Activated B cell treated with CpG ODN at 0.5 μM for 24 hours (primary cell): ENCODE measurements around the gene DHDDS. TPM values are rescaled to one million over a fixed set of nuclear protein-coding genes. Genes with fewer than 3 reads are reported as not detected.

ENCODE experiments used
- ATAC-seq: fragments of 200-7000 bp; cut with Tn5 transposase; one replicate; pipeline ENCODE4 v1.10.0; 2021; ENCODE audit warnings: low read depth, mild to moderate bottlenecking, moderate library complexity
- CTCF ChIA-PET: fragments of 350-600 bp; sonication (Branson Sonifier 250); formaldehyde crosslinking; loops from one replicate; lab custom pipeline; 2021; ENCODE audit warnings: antibody characterized with exemption; lab: Charles Lee
- POLR2A ChIA-PET: fragments of 350-600 bp; sonication (Branson Sonifier 250); formaldehyde crosslinking; loops from one replicate; lab custom pipeline; 2021; ENCODE audit warnings: antibody characterized with exemption; lab: Charles Lee
- DNase-seq: peaks from one replicate; pipeline ENCODE4 v3.0.0; 2022
- H3K27ac Mint-ChIP-seq: one replicate; pipeline ENCODE4 v1.8.0; 2020; ENCODE audit warnings: mixed read lengths
- H3K27me3 Mint-ChIP-seq: one replicate; pipeline ENCODE4 v1.8.0; 2021; ENCODE audit warnings: mixed read lengths
- H3K36me3 Mint-ChIP-seq: one replicate; pipeline ENCODE4 v1.8.0; 2021; ENCODE audit warnings: low read depth, mixed read lengths
- H3K4me1 Mint-ChIP-seq: one replicate; pipeline ENCODE4 v1.8.0; 2021; ENCODE audit warnings: mixed read lengths
- H3K4me3 Mint-ChIP-seq: one replicate; pipeline ENCODE4 v1.8.0; 2020; ENCODE audit warnings: mild to moderate bottlenecking, mixed read lengths
- H3K9me3 Mint-ChIP-seq: one replicate; pipeline ENCODE4 v1.8.0; 2020; ENCODE audit warnings: mixed read lengths
- intact Hi-C: fragments of 100-400 bp; cut with micrococcal nuclease; formaldehyde crosslinking; loops from one replicate; pipeline ENCODE4 v1.15.1; 2024
- total RNA-seq: library from RNA; stranded (reverse); gene quantifications from 2 replicates; pipeline ENCODE4 v1.2.3, GENCODE V29; 2022
- TF ChIP-seq, protein P1 (sequence below): fragments of 200-600 bp; IDR thresholded peaks from one replicate; pipeline ENCODE4 v1.8.0; 2022; ENCODE audit warnings: antibody characterized with exemption, mild to moderate bottlenecking

Gene DHDDS
- total RNA-seq, 1 donor from 2014 or later = 65.0 TPM

DNA sequence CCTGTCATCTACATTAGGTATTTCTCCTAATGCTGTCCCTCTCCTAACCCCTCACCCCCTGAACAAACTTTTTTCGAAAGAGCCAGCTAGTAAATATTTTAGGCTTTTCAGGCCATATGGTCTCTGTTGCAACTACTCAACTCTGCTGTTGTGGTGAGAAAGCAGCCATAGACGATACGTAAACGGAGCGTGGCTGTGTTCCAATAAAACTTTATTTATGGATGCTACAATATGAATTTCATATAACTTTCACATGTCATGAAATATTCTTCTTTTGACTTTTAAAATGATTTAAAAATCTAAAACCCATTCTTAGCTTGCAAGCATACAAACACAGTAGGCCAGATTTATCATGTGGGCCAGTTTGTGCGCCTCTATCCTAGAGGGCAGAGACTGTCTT lies 86.2 kb downstream of the DHDDS start:
- CTCF ChIA-PET = no interaction called here
- POLR2A ChIA-PET = no interaction called here
- TF ChIP-seq, protein P1, sequence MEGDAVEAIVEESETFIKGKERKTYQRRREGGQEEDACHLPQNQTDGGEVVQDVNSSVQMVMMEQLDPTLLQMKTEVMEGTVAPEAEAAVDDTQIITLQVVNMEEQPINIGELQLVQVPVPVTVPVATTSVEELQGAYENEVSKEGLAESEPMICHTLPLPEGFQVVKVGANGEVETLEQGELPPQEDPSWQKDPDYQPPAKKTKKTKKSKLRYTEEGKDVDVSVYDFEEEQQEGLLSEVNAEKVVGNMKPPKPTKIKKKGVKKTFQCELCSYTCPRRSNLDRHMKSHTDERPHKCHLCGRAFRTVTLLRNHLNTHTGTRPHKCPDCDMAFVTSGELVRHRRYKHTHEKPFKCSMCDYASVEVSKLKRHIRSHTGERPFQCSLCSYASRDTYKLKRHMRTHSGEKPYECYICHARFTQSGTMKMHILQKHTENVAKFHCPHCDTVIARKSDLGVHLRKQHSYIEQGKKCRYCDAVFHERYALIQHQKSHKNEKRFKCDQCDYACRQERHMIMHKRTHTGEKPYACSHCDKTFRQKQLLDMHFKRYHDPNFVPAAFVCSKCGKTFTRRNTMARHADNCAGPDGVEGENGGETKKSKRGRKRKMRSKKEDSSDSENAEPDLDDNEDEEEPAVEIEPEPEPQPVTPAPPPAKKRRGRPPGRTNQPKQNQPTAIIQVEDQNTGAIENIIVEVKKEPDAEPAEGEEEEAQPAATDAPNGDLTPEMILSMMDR = no peak
- peaks cover 2% of the 10 kb centered on the region for H3K27me3 Mint-ChIP-seq
- intact Hi-C loops = no loop called here
- H3K9me3 Mint-ChIP-seq = no peaks in the 10 kb centered on the region
- DNase-seq (no peak), ATAC-seq (no peak)
- no peak overlapping the region for H3K4me3 Mint-ChIP-seq
- no peak overlapping the region for H3K27ac Mint-ChIP-seq
- no peaks in the 10 kb centered on the region for H3K4me1 Mint-ChIP-seq
- no peaks in the 10 kb centered on the region for H3K36me3 Mint-ChIP-seq

DNA sequence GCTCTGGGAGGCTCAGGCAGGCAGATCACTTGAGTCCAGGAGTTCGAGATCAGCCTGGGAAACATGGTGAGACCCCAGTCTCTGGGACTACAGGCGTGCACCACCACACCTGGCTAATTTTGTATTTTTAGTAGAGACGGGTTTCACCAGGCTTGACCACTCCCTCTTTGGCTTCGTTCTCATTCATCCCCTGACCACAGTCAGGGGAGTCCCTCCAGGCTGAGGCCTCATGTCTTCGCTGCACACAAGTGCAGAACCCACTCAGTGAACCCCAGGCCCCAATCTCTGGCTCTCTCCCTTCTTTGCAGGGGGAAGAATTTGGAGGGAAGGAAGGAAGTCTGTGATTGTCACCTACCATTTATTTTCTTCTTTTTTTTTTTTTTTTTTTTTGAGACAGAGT lies 88.2 kb downstream of the DHDDS start:
- ChIA-PET CTCF (interaction anchor here (0.6 kb wide), 1 partner anchor 17 kb away, joined by 3 read pairs; no protein-coding TSS in a partner anchor), POLR2A (interaction anchor here (0.7 kb wide), 1 partner anchor 145 kb away, joined by 10 read pairs; no protein-coding TSS in a partner anchor)
- H3K4me3 Mint-ChIP-seq = no peak overlapping the region
- TF ChIP-seq, protein P1 = no peak
- H3K27ac Mint-ChIP-seq = no peak overlapping the region
- no peak for DNase-seq
- H3K27me3 Mint-ChIP-seq = peaks cover 11% of the 10 kb centered on the region
- no peaks in the 10 kb centered on the region for H3K4me1 Mint-ChIP-seq
- ATAC-seq = no peak
- intact Hi-C loops = no loop called here
- H3K36me3 Mint-ChIP-seq = no peaks in the 10 kb centered on the region
- no peaks in the 10 kb centered on the region for H3K9me3 Mint-ChIP-seq

Other genes with a start within 250 kb of the DHDDS start
- gene CATSPER4, start 241.7 kb upstream of the DHDDS start, total RNA-seq = not detected in 2 replicates
- 13.8 and 16.4 TPM in 2 replicates for gene CEP85, start 198.1 kb upstream of the DHDDS start, total RNA-seq
- gene SH3BGRL3, start 152.2 kb upstream of the DHDDS start, total RNA-seq = 265 and 285 TPM in 2 replicates
- 35.5 and 36.9 TPM in 2 replicates for gene UBXN11, start 125.7 kb upstream of the DHDDS start, total RNA-seq
- gene CD52, start 114.4 kb upstream of the DHDDS start, total RNA-seq = 449 and 499 TPM in 2 replicates
- 0.27 and 0.86 TPM in 2 replicates for gene CRYBG2, start 78.2 kb upstream of the DHDDS start, total RNA-seq
- gene ZNF683, start 59.6 kb upstream of the DHDDS start, total RNA-seq = not detected in 2 replicates
- gene LIN28A, start 21.5 kb upstream of the DHDDS start, total RNA-seq = not detected in 2 replicates
- 462 and 493 TPM in 2 replicates for gene HMGN2, start 40.1 kb downstream of the DHDDS start, total RNA-seq
- gene RPS6KA1, start 97.4 kb downstream of the DHDDS start, total RNA-seq = 139 and 150 TPM in 2 replicates